Measurements from ENCODE around the gene PIP5K1A.

- no peak for TF ChIP-seq CTCF (IDR thresholded peaks at IDR 0.05; ENCODE audit: poor library complexity)
- TF ChIP-seq EZH2 (IDR thresholded peaks at IDR 0.05; ENCODE audit: borderline replicate concordance) = no peak
Observed at GRCh38 chr1:151255381-151255780, 57.0 kb downstream of the PIP5K1A start.
